ENCODE results near the gene PTGER4.

DNA sequence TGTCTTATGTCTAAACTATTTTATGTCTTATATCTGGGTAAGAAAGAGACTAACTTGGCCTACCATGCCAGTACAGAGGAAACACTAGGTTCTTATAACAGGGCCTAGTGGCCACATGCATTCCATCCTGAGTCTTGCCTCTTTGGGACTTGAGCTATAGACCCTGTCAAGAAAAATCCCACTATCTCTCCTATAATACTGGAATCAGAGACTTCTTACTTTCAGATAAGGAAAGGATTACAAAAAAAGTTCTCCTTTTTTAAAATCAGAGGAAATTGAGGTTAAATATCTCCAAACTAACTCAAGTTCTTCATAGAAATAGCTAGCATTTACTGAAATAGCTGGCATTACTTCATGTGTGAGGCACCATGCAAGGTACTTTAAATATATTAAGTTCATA, 34.3 kb downstream of the PTGER4 start:
- TF ChIP-seq, protein P1, sequence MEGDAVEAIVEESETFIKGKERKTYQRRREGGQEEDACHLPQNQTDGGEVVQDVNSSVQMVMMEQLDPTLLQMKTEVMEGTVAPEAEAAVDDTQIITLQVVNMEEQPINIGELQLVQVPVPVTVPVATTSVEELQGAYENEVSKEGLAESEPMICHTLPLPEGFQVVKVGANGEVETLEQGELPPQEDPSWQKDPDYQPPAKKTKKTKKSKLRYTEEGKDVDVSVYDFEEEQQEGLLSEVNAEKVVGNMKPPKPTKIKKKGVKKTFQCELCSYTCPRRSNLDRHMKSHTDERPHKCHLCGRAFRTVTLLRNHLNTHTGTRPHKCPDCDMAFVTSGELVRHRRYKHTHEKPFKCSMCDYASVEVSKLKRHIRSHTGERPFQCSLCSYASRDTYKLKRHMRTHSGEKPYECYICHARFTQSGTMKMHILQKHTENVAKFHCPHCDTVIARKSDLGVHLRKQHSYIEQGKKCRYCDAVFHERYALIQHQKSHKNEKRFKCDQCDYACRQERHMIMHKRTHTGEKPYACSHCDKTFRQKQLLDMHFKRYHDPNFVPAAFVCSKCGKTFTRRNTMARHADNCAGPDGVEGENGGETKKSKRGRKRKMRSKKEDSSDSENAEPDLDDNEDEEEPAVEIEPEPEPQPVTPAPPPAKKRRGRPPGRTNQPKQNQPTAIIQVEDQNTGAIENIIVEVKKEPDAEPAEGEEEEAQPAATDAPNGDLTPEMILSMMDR (IDR thresholded peaks at IDR 0.05): no peak
- no peak for TF ChIP-seq POLR2A (IDR thresholded peaks at IDR 0.05)
